HG02884 (cell line): Measurements from ENCODE around the gene SLC25A51.

Experiments
- ATAC-seq: cut with Tn5 transposase; IDR thresholded peaks from one replicate; pipeline ENCODE4 v1.9.1; 2021; ENCODE audit warnings: mild to moderate bottlenecking, moderate library complexity; ENCODE audit not compliant: unreplicated experiment

Gene SLC25A51

DNA sequence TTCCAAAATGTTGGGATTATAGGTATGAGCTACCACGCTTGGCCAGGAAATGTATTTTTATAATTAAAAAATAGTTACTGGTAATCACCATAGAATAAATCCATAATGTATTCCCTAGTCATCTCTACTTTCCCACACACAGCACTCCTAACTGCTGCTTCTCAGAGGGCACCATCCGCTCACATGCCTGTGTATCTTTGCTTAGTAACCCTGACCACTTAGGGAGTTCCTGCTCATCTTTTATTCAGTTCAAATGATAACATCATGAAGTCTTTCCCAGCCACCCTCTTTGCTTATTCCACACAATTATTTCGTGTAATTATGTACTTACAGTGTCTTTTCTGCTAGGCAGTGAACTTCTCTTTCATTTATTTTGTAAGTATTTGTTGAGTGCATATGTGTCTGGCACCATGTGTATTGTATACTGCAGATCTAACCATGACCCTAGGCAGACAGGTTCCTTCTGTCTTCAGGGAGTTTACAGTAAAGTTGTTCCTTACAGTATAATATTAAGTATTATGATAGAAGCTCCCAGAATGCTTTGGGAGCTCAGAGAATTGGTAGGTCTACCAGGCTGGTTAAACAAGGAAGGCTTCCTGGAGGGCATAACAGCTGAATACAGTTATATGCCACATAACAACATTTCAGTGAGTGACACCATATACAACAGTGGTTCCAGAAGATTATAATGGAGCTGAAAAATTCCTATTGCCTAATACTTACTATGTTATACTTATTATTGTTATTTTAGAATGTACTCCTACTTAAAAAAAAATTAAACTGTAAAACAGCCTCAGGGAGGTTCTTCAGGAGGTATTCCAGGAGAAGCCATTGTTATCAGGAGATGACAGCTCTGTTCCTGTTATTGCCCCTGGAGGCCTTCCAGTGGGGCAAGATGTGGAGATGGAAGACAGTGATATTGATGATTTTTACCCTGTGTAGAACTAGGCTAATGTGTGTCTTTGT lies 64.1 kb downstream of the SLC25A51 start:
- no peak for ATAC-seq
